GM21786 (cell line): ENCODE measurements around the gene BCCIP.

Source experiments
- ATAC-seq: cut with Tn5 transposase; IDR thresholded peaks from one replicate; pipeline ENCODE4 v1.9.1; 2021; ENCODE audit not compliant: unreplicated experiment

BCCIP gene

GRCh38 chr10:125797994-125798662, 25.2 kb upstream of the BCCIP start:
- ATAC-seq, result no peak

- ATAC-seq, result no peak
These were observed 23.7 kb upstream of the BCCIP start for GRCh38 chr10:125799451-125800182.

GRCh38 chr10:125801574-125801973, 21.8 kb upstream of the BCCIP start:
- ATAC-seq, result no peak

GRCh38 chr10:125802131-125802530, 21.2 kb upstream of the BCCIP start:
- ATAC-seq, result no peak

GRCh38 chr10:125802739-125803138, 20.6 kb upstream of the BCCIP start:
- no peak for ATAC-seq

GRCh38 chr10:125808047-125808446, 15.3 kb upstream of the BCCIP start:
- no peak for ATAC-seq

- ATAC-seq, result no peak
These were observed 12.1 kb upstream of the BCCIP start for GRCh38 chr10:125811251-125811650.

- no peak for ATAC-seq
These were observed 11.1 kb upstream of the BCCIP start for GRCh38 chr10:125812128-125812750.

GRCh38 chr10:125815764-125816163, 7.6 kb upstream of the BCCIP start:
- ATAC-seq, result no peak

GRCh38 chr10:125816548-125816947, 6.8 kb upstream of the BCCIP start:
- ATAC-seq, result no peak

- no peak for ATAC-seq
These were observed 5.9 kb upstream of the BCCIP start for GRCh38 chr10:125817337-125817946.

GRCh38 chr10:125820701-125821100, 2.6 kb upstream of the BCCIP start:
- peak; percentile 63 for ATAC-seq

- no peak for ATAC-seq
These were observed 411 bp downstream of the BCCIP start for GRCh38 chr10:125823663-125824251.

GRCh38 chr10:125824736-125825135, 1.4 kb downstream of the BCCIP start:
- ATAC-seq, result no peak

GRCh38 chr10:125827133-125827532, 3.8 kb downstream of the BCCIP start:
- no peak for ATAC-seq

- no peak for ATAC-seq
These were observed 5.0 kb downstream of the BCCIP start for GRCh38 chr10:125828311-125828710.

GRCh38 chr10:125836746-125837145, 13.4 kb downstream of the BCCIP start:
- no peak for ATAC-seq

GRCh38 chr10:125838802-125839575, 15.6 kb downstream of the BCCIP start:
- ATAC-seq, result no peak

GRCh38 chr10:125840406-125840805, 17.1 kb downstream of the BCCIP start:
- ATAC-seq, result no peak

GRCh38 chr10:125840955-125841354, 17.6 kb downstream of the BCCIP start:
- no peak for ATAC-seq
